Calu3 (cell line): ENCODE measurements around the gene TBC1D22B. TPM values are rescaled to one million over a fixed set of nuclear protein-coding genes. Genes with fewer than 3 reads are reported as not detected.

Experiments used
- BruUV-seq: library from RNA; stranded (reverse); fragments of 400-500 nt; replicated peaks from 2 replicates; lab custom pipeline; 2021; lab: Mats Ljungman, UMichigan
- CTCF ChIA-PET: fragments of 300-600 bp; sonication (Branson Sonifier 250); formaldehyde crosslinking; loops from one replicate; lab custom pipeline; 2022; ENCODE audit warnings: antibody characterized with exemption; lab: Charles Lee
- DNase-seq: peaks from one replicate; pipeline ENCODE4 v3.0.0; 2022
- H3K27ac Mint-ChIP-seq: one replicate; pipeline ENCODE4 v1.8.0; 2022; ENCODE audit warnings: mixed read lengths; ENCODE audit not compliant: unreplicated experiment
- H3K27me3 Mint-ChIP-seq: one replicate; pipeline ENCODE4 v1.8.0; 2022; ENCODE audit warnings: mixed read lengths; ENCODE audit not compliant: unreplicated experiment
- H3K36me3 Mint-ChIP-seq: one replicate; pipeline ENCODE4 v1.8.0; 2022; ENCODE audit warnings: mild to moderate bottlenecking, moderate library complexity, mixed read lengths; ENCODE audit not compliant: insufficient read depth, unreplicated experiment
- H3K4me1 Mint-ChIP-seq: one replicate; pipeline ENCODE4 v1.8.0; 2022; ENCODE audit warnings: mild to moderate bottlenecking, low read depth, mixed read lengths; ENCODE audit not compliant: unreplicated experiment
- H3K4me3 Mint-ChIP-seq: one replicate; pipeline ENCODE4 v1.8.0; 2022; ENCODE audit warnings: mild to moderate bottlenecking, low read depth, moderate library complexity, mixed read lengths; ENCODE audit not compliant: unreplicated experiment
- H3K9me3 Mint-ChIP-seq: one replicate; pipeline ENCODE4 v1.8.0; 2022; ENCODE audit warnings: low read depth, mixed read lengths; ENCODE audit not compliant: unreplicated experiment
- CTCF ChIP-seq: fragments of 200-600 bp; IDR thresholded peaks from one replicate; pipeline ENCODE4 v1.8.0; 2022; ENCODE audit warnings: antibody characterized with exemption; ENCODE audit not compliant: unreplicated experiment
- intact Hi-C: fragments of 100-400 bp; cut with micrococcal nuclease; formaldehyde crosslinking; loops from one replicate; pipeline ENCODE4 v1.10.0; 2022; ENCODE audit not compliant: unreplicated experiment
- total RNA-seq: library from RNA; stranded (reverse); gene quantifications from 2 replicates; pipeline ENCODE4 v1.2.3, GENCODE V29; 2022

TBC1D22B gene
- total RNA-seq, 1 experiment from 2014 or later, result 14.6 TPM

GRCh38 chr6:37320646-37321045, 63.1 kb downstream of the TBC1D22B start:
- CTCF ChIA-PET, result interaction anchor here (0.5 kb wide), 1 partner anchor 180 kb away, joined by 3 read pairs; no protein-coding TSS in a partner anchor
- Mint-ChIP-seq H3K9me3 (no peaks in the 10 kb centered on the region), H3K4me1 (peaks cover 33% of the 10 kb centered on the region), H3K36me3 (peaks cover 18% of the 10 kb centered on the region), H3K27me3 (no peaks in the 10 kb centered on the region), H3K27ac (no peak overlapping the region), H3K4me3 (no peak overlapping the region)
- no TSS peak for BruUV-seq
- no peak for DNase-seq
- intact Hi-C loops, result no loop called here
- no peak for TF ChIP-seq CTCF

- H3K4me3 Mint-ChIP-seq, result no peak overlapping the region
- DNase-seq, result no peak
- TF ChIP-seq CTCF, result no peak
- no peaks in the 10 kb centered on the region for H3K9me3 Mint-ChIP-seq
- no peaks in the 10 kb centered on the region for H3K27me3 Mint-ChIP-seq
- H3K27ac Mint-ChIP-seq, result no peak overlapping the region
- CTCF ChIA-PET, result no interaction called here
- H3K36me3 Mint-ChIP-seq, result peaks cover 23% of the 10 kb centered on the region
- H3K4me1 Mint-ChIP-seq, result peaks cover 33% of the 10 kb centered on the region
- intact Hi-C loops, result no loop called here
- no TSS peak for BruUV-seq
Measured at GRCh38 chr6:37321101-37321500, 63.5 kb downstream of the TBC1D22B start.

- intact Hi-C loops, result no loop called here
- no peak overlapping the region for H3K4me3 Mint-ChIP-seq
- TF ChIP-seq CTCF, result no peak
- peaks cover 33% of the 10 kb centered on the region for H3K4me1 Mint-ChIP-seq
- no peaks in the 10 kb centered on the region for H3K9me3 Mint-ChIP-seq
- no peak overlapping the region for H3K27ac Mint-ChIP-seq
- BruUV-seq, result no TSS peak
- H3K36me3 Mint-ChIP-seq, result peaks cover 25% of the 10 kb centered on the region
- no peak for DNase-seq
- H3K27me3 Mint-ChIP-seq, result no peaks in the 10 kb centered on the region
- CTCF ChIA-PET, result no interaction called here
Measured at GRCh38 chr6:37321516-37322415, 64.2 kb downstream of the TBC1D22B start.

GRCh38 chr6:37323580-37323979, 66.0 kb downstream of the TBC1D22B start:
- DNase-seq, result no peak
- H3K27me3 Mint-ChIP-seq, result no peaks in the 10 kb centered on the region
- intact Hi-C loops, result no loop called here
- H3K27ac Mint-ChIP-seq, result no peak overlapping the region
- H3K36me3 Mint-ChIP-seq, result peaks cover 36% of the 10 kb centered on the region
- peaks cover 33% of the 10 kb centered on the region for H3K4me1 Mint-ChIP-seq
- no peaks in the 10 kb centered on the region for H3K9me3 Mint-ChIP-seq
- BruUV-seq, result no TSS peak
- H3K4me3 Mint-ChIP-seq, result no peak overlapping the region
- no peak for TF ChIP-seq CTCF
- CTCF ChIA-PET, result no interaction called here
